HG02970 (cell line): ENCODE data around the gene KCNA1.

Experiments used
- ATAC-seq: cut with Tn5 transposase; IDR thresholded peaks from one replicate; pipeline ENCODE4 v1.9.1; 2021; ENCODE audit warnings: mild to moderate bottlenecking, moderate library complexity, moderate number of reproducible peaks; ENCODE audit not compliant: unreplicated experiment, low FRiP score

Gene KCNA1

DNA sequence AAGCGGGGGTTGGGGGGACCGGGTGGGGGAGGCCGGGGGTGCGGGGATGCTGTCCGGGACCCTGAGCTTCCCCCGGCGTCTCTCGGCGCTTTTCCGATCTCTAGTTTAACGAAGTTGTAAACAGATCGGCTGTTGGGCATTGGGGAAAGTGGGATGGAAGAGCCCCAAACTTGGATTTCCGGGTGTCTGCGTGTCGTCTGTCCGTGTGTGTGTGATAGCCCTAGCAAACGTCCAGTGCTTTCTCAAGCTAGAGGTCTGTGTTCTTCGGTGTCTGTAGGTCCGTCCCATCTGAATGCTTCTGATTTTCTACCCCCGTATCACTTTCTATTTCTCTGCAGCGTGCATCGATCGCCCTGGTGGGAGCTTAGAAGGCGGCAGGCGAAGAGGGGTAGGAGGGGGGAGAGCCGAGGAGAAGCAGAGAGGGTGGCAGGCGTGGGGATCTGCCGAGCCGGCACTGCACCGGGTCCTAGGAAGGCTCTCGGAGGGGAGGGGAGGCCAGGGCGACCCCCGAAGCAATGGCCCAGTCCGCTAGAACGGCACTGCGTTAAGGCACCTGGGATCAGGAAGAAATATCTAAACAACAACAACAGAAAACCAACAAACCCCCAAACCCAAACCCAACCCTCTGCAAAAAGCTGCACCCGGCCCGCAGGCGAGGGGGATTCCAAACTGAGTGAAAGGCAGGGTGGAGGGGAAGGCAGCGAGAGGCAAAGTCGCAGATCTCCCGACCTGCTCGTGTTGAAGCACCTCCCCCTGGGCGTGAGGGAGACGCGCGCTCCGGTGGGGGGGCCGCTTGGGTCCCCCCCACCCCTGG lies 1.0 kb downstream of the KCNA1 start:
- no peak for ATAC-seq

DNA sequence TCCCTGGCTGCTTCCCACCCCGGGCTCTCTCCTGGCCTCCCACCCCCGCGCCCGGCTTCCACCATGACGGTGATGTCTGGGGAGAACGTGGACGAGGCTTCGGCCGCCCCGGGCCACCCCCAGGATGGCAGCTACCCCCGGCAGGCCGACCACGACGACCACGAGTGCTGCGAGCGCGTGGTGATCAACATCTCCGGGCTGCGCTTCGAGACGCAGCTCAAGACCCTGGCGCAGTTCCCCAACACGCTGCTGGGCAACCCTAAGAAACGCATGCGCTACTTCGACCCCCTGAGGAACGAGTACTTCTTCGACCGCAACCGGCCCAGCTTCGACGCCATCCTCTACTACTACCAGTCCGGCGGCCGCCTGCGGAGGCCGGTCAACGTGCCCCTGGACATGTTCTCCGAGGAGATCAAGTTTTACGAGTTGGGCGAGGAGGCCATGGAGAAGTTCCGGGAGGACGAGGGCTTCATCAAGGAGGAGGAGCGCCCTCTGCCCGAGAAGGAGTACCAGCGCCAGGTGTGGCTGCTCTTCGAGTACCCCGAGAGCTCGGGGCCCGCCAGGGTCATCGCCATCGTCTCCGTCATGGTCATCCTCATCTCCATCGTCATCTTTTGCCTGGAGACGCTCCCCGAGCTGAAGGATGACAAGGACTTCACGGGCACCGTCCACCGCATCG lies 1.8 kb downstream of the KCNA1 start:
- ATAC-seq: no peak

DNA sequence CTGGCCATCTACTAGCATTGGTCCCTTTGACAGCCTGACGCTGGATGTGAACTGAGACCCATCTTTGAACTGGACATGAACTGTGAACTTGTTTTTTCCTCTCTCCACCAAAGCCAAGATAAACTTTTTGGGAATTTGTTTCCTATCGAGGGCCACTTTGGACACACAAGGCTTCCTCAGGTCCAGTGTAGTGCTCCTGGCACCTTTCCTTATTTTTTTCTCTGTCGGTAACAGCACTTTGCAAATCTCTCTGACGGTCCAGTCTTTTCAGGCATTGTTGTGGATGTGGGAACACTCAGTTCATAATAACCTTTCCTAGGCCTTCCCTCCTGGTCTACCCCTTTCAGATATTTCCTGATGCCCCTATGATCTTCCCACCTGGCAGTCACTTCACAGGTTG lies 5.0 kb downstream of the KCNA1 start:
- ATAC-seq: no peak

DNA sequence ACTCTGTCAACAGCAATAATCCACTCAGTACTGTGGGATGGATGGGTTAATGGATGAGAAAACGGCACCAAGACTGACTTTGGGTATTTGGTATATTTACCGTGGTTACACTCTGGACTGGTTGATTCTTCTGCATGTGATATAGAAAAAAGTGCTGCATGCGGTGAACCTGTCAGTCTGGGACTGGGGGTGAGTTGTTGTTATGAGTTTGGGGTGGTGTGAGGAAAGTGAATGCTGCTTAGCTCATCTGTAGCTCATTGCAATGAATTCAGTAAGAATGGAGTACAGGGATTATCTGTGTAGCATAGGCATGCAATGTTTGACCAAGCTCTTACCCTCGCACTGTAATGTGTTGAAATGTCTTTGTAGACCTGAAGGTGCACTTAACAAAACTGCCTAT lies 6.0 kb downstream of the KCNA1 start:
- no peak for ATAC-seq

DNA sequence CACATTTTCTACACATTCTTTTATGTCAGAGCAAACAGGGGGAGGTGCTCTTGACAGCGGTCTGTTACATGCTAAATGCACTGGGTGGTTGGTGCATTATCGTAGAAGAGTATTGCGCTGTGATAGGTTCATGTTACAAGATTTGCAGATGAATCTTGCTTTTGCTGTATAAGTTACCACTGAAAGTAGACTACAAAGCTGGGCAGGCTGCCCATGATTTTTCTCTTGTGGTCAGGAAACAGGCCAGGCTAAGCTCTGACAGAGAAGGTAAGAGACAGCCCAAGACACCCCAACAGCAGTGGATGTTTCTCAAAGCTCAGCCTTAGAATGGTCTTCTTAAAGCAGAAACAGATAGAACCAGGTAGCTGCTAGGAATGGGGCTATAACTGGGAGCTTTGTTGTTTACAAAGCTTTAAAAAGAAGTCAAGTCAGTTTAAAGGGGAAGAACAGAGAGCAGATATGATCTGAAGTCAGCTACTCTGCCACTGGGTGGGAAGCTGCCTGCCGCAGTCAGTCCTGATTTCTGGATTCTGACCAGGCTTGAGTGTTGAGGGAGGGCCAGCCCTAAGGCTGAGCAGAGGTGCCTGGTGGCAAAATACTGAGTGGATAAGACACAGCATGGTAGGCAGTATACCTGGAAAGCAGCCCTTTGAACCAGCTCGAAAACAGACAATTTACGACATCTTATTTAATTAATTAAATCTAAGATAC lies 9.4 kb downstream of the KCNA1 start:
- no peak for ATAC-seq

GRCh38 chr12:4932576-4932975 lies 22.9 kb downstream of the KCNA1 start:
- no peak for ATAC-seq

DNA sequence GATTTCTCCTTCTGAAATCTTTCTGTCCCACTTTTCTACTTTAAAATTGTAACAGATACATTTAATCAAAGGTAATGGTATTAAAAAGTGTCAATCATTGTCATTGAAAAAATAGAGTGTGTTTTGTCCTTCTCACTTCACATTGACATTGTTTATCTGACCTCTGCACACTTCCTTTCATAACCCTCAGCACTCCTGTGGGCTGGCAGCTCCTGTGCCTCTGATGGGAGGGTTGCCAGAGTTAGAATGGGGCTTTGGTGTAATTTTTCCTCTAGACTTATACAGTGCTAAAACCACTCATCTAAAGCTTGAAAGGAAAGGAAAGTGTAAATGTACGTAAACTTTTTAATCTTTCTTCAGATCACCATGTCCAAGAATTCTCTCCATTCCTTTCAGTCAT lies 23.7 kb downstream of the KCNA1 start:
- ATAC-seq: no peak

GRCh38 chr12:4934407-4935035 lies 24.8 kb downstream of the KCNA1 start:
- no peak for ATAC-seq

- no peak for ATAC-seq
These were observed 29.2 kb downstream of the KCNA1 start for GRCh38 chr12:4938900-4939299.

DNA sequence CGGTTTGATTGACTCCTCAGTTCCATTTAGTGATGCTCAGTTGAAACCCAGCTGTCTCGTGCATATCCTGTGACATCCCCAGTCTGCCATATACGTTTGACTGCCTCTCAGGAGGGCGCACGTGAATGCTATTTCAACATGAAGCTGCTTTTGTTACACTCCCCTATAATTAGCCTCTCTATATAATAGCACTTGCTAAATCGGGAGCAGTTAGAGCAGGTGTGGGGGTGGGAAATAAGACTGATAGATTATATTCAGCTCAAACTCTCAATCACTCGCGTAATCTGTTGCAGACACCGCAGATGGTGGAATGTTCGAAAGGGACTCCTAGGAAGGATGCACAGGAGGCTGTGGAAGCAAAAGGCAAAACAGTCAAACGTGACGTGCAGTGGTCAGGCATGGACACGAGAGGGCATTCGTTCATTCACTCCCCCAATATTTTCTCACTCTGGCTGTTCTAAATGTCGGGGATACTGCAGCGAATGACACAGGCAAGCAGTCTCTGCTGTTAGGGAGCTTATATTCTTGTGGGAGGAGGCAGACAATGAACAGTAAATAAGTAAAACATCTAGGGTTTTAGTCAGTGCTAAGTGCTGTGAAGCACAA lies 29.8 kb downstream of the KCNA1 start:
- ATAC-seq: no peak

DNA sequence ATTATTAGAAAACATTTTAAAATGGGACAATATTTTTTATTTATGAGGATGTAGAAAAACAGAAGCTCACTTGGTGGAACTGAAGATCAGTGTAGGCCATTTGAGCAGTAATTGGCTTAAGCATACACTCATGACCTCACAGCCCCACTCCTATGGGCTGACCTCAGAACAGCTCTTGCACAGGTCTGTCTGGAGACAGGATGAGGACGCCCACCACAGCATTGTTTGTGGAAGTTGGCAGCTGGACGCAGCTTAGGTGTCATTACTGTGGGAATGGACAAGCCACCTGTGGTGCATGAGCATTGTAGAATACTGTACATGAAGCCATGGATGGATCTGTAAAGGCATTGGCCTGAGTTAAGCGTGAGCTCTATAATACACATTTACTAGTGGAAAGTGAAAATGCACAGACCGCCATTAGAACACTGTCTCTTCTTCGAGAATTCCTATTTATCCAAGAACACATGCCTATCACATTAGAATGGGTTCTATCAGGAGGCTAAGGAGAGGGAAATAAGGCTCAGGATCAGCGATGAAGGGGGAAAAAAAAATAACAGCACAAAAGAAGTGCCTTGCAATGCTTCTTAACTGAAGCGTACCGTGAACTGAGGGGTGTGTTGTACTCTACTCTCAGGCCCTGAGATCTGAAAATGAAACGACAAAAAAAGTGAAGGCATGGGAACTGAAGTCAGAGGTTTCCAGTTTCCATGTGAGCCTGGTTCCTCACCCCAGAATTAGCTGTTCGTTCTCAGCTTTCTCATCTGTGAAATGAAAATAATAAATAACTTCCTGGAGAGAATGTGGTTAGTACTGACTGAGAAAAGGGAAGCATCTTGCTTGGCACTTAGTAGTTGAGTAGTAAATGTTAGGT lies 33.6 kb downstream of the KCNA1 start:
- peak; percentile 82 for ATAC-seq

- no peak for ATAC-seq
These were observed 34.2 kb downstream of the KCNA1 start for GRCh38 chr12:4943938-4944284.

DNA sequence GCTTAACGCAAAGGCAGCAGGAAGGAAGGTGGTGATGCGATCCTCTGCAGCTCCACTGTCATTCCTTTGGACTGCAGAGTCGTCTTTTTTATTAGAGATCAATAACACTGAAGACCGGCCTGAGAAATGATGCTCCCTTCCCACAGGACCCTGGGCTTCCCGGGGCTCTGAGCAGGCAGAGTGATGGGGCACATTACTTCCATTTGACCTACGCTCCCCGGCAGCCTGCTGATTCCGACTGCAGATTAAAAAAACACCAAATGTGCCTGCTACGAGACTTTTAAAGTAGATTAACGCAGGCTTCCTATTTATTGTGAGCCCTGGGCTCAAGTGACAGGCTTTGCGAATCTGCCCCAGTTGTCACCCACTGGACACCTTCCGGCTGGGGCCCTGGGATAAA lies 37.5 kb downstream of the KCNA1 start:
- ATAC-seq: no peak

GRCh38 chr12:4951083-4951482 lies 41.4 kb downstream of the KCNA1 start:
- no peak for ATAC-seq

GRCh38 chr12:4951601-4952000 lies 41.9 kb downstream of the KCNA1 start:
- ATAC-seq: no peak

DNA sequence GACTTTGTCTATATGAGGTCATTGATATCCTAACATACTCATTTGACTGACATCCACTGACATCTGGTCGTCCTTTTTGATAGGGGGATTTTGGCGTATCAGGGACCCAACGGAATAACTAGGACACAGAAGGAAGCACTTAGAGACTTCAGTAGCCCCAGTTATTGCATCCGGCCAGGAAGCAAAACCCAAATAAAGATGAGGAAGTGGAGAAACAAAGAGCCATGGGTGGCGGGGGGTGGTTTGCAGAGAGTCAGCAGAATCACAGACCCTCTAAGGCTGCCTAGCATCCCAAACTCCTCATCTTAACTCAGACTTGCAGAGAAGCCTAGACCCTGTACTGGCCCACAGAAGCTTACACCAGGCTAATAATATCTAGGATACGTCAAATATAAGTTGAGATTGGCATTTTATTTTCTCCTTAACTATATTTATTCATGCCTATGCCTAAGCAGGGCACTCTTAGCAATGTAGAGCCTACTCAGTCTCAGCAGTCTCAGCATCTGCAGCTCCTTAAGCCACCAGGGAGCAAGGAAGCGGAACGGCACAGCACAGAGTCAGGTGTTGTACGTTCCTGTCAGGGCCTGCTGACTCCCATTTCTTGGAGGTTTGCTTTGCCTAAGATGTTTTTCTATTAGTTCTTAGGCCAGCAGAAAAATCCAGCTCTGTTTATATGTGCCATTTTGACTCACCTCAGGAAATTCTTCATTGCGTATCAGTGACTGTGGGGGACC lies 45.1 kb downstream of the KCNA1 start:
- no peak for ATAC-seq

GRCh38 chr12:4956054-4956453 lies 46.3 kb downstream of the KCNA1 start:
- no peak for ATAC-seq

GRCh38 chr12:4956968-4957367 lies 47.3 kb downstream of the KCNA1 start:
- ATAC-seq: no peak

GRCh38 chr12:4957761-4958160 lies 48.1 kb downstream of the KCNA1 start:
- ATAC-seq: no peak
